ENCODE results near the gene ENGASE.

DNA sequence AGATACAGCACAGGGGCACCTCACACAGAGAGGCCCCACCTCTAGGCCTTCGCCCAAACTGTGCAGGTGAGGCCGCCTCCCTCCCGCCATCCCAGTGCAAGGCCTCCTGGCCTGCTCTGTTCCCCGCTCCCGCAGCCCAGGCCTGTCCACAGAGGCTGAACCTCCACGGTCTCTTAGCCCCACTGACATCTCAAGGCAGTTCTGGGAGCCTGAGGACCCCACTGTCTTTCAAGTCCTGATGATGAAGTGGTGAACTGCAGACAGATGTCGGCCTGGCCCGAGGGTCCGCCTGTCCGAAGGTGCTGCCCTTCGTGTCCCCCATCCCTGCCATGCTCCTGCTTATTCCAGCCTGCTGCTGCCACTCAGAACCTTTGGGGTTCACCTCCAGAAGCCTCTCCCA, 32.3 kb downstream of the ENGASE start:
- TF ChIP-seq, protein P1, sequence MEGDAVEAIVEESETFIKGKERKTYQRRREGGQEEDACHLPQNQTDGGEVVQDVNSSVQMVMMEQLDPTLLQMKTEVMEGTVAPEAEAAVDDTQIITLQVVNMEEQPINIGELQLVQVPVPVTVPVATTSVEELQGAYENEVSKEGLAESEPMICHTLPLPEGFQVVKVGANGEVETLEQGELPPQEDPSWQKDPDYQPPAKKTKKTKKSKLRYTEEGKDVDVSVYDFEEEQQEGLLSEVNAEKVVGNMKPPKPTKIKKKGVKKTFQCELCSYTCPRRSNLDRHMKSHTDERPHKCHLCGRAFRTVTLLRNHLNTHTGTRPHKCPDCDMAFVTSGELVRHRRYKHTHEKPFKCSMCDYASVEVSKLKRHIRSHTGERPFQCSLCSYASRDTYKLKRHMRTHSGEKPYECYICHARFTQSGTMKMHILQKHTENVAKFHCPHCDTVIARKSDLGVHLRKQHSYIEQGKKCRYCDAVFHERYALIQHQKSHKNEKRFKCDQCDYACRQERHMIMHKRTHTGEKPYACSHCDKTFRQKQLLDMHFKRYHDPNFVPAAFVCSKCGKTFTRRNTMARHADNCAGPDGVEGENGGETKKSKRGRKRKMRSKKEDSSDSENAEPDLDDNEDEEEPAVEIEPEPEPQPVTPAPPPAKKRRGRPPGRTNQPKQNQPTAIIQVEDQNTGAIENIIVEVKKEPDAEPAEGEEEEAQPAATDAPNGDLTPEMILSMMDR (IDR thresholded peaks at IDR 0.05) = no peak
- TF ChIP-seq EZH2 (IDR thresholded peaks at IDR 0.05; ENCODE audit: borderline replicate concordance, insufficient read depth, low read depth, low read length, poor library complexity, severe bottlenecking) = no peak
